Measurements from ENCODE around the gene MANSC4.

MANSC4 gene

DNA sequence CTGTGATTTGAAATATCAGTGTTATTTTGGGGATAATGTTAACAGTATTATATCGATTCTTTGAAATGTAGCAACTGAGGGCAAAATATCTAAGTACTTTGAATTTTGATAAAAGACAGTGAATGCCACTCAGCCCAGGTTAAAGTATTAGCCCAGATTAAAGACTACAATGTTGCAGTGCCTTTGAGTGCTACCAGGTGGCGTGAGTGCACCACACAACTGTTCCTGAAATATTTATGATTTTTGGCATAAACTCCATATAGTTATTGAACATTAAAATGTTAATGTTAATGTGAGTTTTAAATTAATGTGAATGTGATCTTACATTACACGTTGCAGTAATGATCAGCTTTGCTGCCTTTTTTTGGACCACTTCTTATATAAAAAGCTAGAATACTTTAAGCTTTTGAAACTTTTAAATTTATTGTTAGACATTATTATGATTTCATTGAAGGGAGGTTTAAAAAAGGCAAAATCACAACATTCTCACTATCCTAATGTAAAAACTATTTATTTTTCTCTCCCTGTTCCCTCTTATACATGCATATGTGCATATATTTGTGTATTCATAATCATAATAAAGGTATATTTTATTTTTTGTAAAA is 46.9 kb downstream of the MANSC4 start:
- DNase-seq (ENCODE audit: low read depth, low spot score) = no peak
- TF ChIP-seq EZH2 (IDR thresholded peaks at IDR 0.05) (no peak), FOXP2 (optimal IDR thresholded peaks at IDR 0.05; ENCODE audit: control extremely low read depth, extremely low read length, insufficient read depth) (no peak), POLR2AphosphoS5 (IDR thresholded peaks at IDR 0.05; ENCODE audit: borderline replicate concordance, low read depth, low read length) (no peak)
- no peak overlapping the region for H3K4me3 ChIP-seq
- H3K9ac ChIP-seq (ENCODE audit: insufficient read length) = no peak overlapping the region
- H3K9me3 ChIP-seq (ENCODE audit: low read depth, low read length) = no peaks in the 10 kb centered on the region
- no peak overlapping the region for H3K27ac ChIP-seq
- peaks cover 46% of the 10 kb centered on the region for H3K36me3 ChIP-seq (ENCODE audit: insufficient read depth, low read length)

- TF ChIP-seq FOXP2 (optimal IDR thresholded peaks at IDR 0.05; ENCODE audit: control extremely low read depth, extremely low read length, insufficient read depth) (no peak), POLR2AphosphoS5 (IDR thresholded peaks at IDR 0.05; ENCODE audit: borderline replicate concordance, low read depth, low read length) (no peak)
- H3K9me3 ChIP-seq (ENCODE audit: low read depth, low read length) = no peaks in the 10 kb centered on the region
- H3K36me3 ChIP-seq (ENCODE audit: insufficient read depth, low read length) = peaks cover 42% of the 10 kb centered on the region
- H3K27ac ChIP-seq = no peak overlapping the region
- no peak overlapping the region for H3K9ac ChIP-seq (ENCODE audit: insufficient read length)
- no peak overlapping the region for H3K4me3 ChIP-seq
- no peak for DNase-seq (ENCODE audit: low read depth, low spot score)
Observed at GRCh38 chr12:27732281-27732680, 47.8 kb downstream of the MANSC4 start.

- H3K27ac ChIP-seq = no peak overlapping the region
- H3K9me3 ChIP-seq (ENCODE audit: low read depth, low read length) = no peaks in the 10 kb centered on the region
- no peak overlapping the region for H3K9ac ChIP-seq (ENCODE audit: insufficient read length)
- H3K36me3 ChIP-seq (ENCODE audit: insufficient read depth, low read length) = peaks cover 46% of the 10 kb centered on the region
- no peak for TF ChIP-seq FOXP2 (optimal IDR thresholded peaks at IDR 0.05; ENCODE audit: control extremely low read depth, extremely low read length, insufficient read depth)
- TF ChIP-seq POLR2AphosphoS5 (IDR thresholded peaks at IDR 0.05; ENCODE audit: borderline replicate concordance, low read depth, low read length) = no peak
- DNase-seq (ENCODE audit: low read depth, low spot score) = no peak
- H3K4me3 ChIP-seq = no peak overlapping the region
Observed at GRCh38 chr12:27730097-27730588, 49.9 kb downstream of the MANSC4 start.

GRCh38 chr12:27723212-27723611 is 56.8 kb downstream of the MANSC4 start:
- H3K27ac ChIP-seq = no peak overlapping the region
- no peaks in the 10 kb centered on the region for H3K9me3 ChIP-seq (ENCODE audit: low read depth, low read length)
- H3K9ac ChIP-seq (ENCODE audit: insufficient read length) = no peak overlapping the region
- no peak for DNase-seq (ENCODE audit: low read depth, low spot score)
- H3K36me3 ChIP-seq (ENCODE audit: insufficient read depth, low read length) = peaks cover 58% of the 10 kb centered on the region
- no peak overlapping the region for H3K4me3 ChIP-seq
- no peak for TF ChIP-seq EZH2 (IDR thresholded peaks at IDR 0.05)
- TF ChIP-seq POLR2AphosphoS5 (IDR thresholded peaks at IDR 0.05; ENCODE audit: borderline replicate concordance, low read depth, low read length) = no peak
- TF ChIP-seq FOXP2 (optimal IDR thresholded peaks at IDR 0.05; ENCODE audit: control extremely low read depth, extremely low read length, insufficient read depth) = no peak

All from SK-N-MC (cell line).